ENCODE results near the gene CCDC18. TPM values are rescaled to one million over a fixed set of nuclear protein-coding genes. Genes with fewer than 3 reads are reported as not detected.

The CCDC18 gene
- total RNA-seq, 5 donors from 2014 or later (not counting 1 experiment from before 2014, with no cell fraction given): 7.4 to 10.1 (median 8.8) TPM

DNA sequence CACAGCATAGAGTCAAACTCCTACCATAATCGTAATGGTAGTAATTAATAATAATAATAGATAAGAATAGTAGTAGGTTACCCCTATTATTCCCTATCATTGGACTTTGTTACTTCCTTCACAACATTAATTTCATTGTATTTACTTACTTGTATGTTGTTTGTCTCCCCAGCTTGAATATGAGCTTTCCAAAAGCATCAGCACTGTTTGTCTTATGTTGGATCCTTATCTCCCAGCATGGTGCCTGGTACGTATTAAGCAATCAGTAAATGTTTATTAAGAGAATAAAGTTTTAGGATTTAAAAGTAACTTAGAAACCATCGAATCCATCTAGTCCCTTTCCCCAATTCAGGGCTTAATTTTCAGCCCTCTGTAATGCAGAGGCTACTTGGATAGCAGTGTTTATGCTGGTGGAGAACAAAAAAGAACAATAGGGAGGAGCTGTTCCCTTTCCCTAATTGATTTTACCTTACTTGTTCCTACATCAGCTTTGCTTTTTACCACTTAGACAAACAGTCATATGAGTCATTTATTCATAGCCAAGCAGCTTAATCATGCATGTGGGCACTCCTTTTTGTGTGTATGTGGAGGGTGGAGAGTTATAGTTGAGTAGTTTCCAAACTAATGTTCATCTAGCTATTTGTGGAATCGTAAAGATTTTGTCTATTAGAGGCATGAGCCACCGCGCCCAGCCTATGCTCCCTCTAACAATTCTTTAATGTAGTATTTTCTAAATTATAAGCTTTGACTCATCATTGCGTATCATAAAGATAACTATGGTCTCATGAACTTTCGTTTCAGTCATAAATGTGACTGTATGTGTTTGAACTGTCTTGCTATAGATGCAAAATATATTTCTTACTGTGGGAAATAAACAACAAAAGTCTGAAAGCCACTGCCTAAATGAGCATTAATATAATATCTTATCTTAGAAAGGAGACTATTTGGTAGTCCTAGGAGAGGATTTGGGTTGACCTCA lies 144.3 kb downstream of the CCDC18 start:
- Histone ChIP-seq H3K4me3 (ENCODE audit: control insufficient read depth in 1 of 2, extremely low read depth in 1 of 2, low read length in 1 of 2) (no peak overlapping the region), H3K27ac (ENCODE audit: low read length) (no peak overlapping the region), H3K36me3 (ENCODE audit: control insufficient read depth in 2 of 2, extremely low read depth in 1 of 2, insufficient read depth in 1 of 2, low read length in 1 of 2) (no peaks in the 10 kb centered on the region), H3K9me3 (no peaks in the 10 kb centered on the region), H3K4me1 (ENCODE audit: control insufficient read depth in 1 of 2, extremely low read depth in 1 of 2, insufficient read depth in 2 of 2, low read length in 2 of 2) (no peaks in the 10 kb centered on the region), H3K27me3 (replicated peaks in 1 of 2; ENCODE audit: control insufficient read depth in 2 of 2, extremely low read depth in 1 of 2, insufficient read depth in 2 of 2, low read length in 1 of 2) (no peaks in the 10 kb centered on the region)
- Mint-ChIP-seq H3K36me3 (peaks cover 8% of the 10 kb centered on the region), H3K27me3 (no peaks in the 10 kb centered on the region), H3K27ac (no peak overlapping the region), H3K9me3 (no peaks in the 10 kb centered on the region), H3K4me3 (no peak overlapping the region), H3K4me1 (no peaks in the 10 kb centered on the region)
- ChIA-PET CTCF (interaction anchor here (0.5 to 1.0 kb wide), 5 partner anchors 19 to 602 kb away, joined by 3 to 6 read pairs (median 6); no protein-coding TSS in a partner anchor), POLR2A (interaction anchor here in 1 of 2 donors (0.6 kb wide), 1 partner anchor 13 kb away, joined by 7 read pairs; no protein-coding TSS in a partner anchor)
- DNase-seq (no peak), ATAC-seq (replicated peaks in 1 of 4) (no peak)
- WGBS (ENCODE audit: insufficient coverage): no CpG with 5 or more reads among the region's 8 CpGs

Other genes with a start within 250 kb of the CCDC18 start
- 10 to 100 TPM in 4 of 5 donors, 1 to 10 TPM in 1; 8.9 to 16.0 (median 14.4) TPM for gene DIPK1A, start 219.3 kb upstream of the CCDC18 start, total RNA-seq
- gene MTF2, start 101.4 kb upstream of the CCDC18 start, total RNA-seq: 10 to 100 TPM; 40.1 to 49.2 (median 47.4) TPM
- 10 to 100 TPM; 40.9 to 47.6 (median 44.8) TPM for gene TMED5, start 311 bp upstream of the CCDC18 start, total RNA-seq
- 10 to 100 TPM; 58.8 to 72.3 (median 65.1) TPM for gene DR1, start 165.2 kb downstream of the CCDC18 start, total RNA-seq

Measured in T-cell (primary cell).